ENCODE measurements around the gene NXF3.

Gene NXF3

GRCh38 chrX:103061486-103061885 lies 31.5 kb downstream of the NXF3 start:
- no peak overlapping the region for H3K4me2 ChIP-seq (ENCODE audit: low read depth, low read length, poor library complexity, severe bottlenecking)
- H3K9me2 ChIP-seq (replicated peaks; ENCODE audit: insufficient read depth, low read length), result no peaks in the 10 kb centered on the region
- H3K36me3 ChIP-seq (ENCODE audit: low read length), result no peaks in the 10 kb centered on the region
- no peak overlapping the region for H2AFZ ChIP-seq (ENCODE audit: low read depth, low read length, severe bottlenecking)
- no peaks in the 10 kb centered on the region for H3K9me3 ChIP-seq (ENCODE audit: insufficient read depth, low read length)
- H3K9ac ChIP-seq (ENCODE audit: low read length), result no peak overlapping the region
- H4K20me1 ChIP-seq (ENCODE audit: low read depth, low read length), result no peaks in the 10 kb centered on the region
- H3F3A ChIP-seq (ENCODE audit: insufficient read depth), result no peaks in the 10 kb centered on the region
- no peak overlapping the region for H3K27ac ChIP-seq (ENCODE audit: low read depth, low read length)
- no peaks in the 10 kb centered on the region for H3K27me3 ChIP-seq (ENCODE audit: low read length)
- H3K4me3 ChIP-seq (ENCODE audit: insufficient read depth, low read length, poor library complexity, severe bottlenecking), result no peak overlapping the region
- H3K79me2 ChIP-seq (ENCODE audit: insufficient read depth, low read length), result no peaks in the 10 kb centered on the region
- TF ChIP-seq EZH2phosphoT487 (conservative IDR thresholded peaks at IDR 0.05; ENCODE audit: low read length) (no peak), CTCF (IDR thresholded peaks at IDR 0.05; ENCODE audit: insufficient read depth, low read length, poor library complexity, severe bottlenecking) (no peak)

- H3K4me2 ChIP-seq (ENCODE audit: low read depth, low read length, poor library complexity, severe bottlenecking), result no peak overlapping the region
- no peaks in the 10 kb centered on the region for H3K9me2 ChIP-seq (replicated peaks; ENCODE audit: insufficient read depth, low read length)
- H3K9ac ChIP-seq (ENCODE audit: low read length), result no peak overlapping the region
- no peaks in the 10 kb centered on the region for H3K36me3 ChIP-seq (ENCODE audit: low read length)
- no peaks in the 10 kb centered on the region for H3K79me2 ChIP-seq (ENCODE audit: insufficient read depth, low read length)
- H3K4me3 ChIP-seq (ENCODE audit: insufficient read depth, low read length, poor library complexity, severe bottlenecking), result no peak overlapping the region
- H3F3A ChIP-seq (ENCODE audit: insufficient read depth), result no peaks in the 10 kb centered on the region
- H2AFZ ChIP-seq (ENCODE audit: low read depth, low read length, severe bottlenecking), result no peak overlapping the region
- TF ChIP-seq CTCF (IDR thresholded peaks at IDR 0.05; ENCODE audit: insufficient read depth, low read length, poor library complexity, severe bottlenecking) (no peak), EZH2phosphoT487 (conservative IDR thresholded peaks at IDR 0.05; ENCODE audit: low read length) (no peak)
- no peak overlapping the region for H3K27ac ChIP-seq (ENCODE audit: low read depth, low read length)
- no peaks in the 10 kb centered on the region for H4K20me1 ChIP-seq (ENCODE audit: low read depth, low read length)
- H3K9me3 ChIP-seq (ENCODE audit: insufficient read depth, low read length), result no peaks in the 10 kb centered on the region
- H3K27me3 ChIP-seq (ENCODE audit: low read length), result no peaks in the 10 kb centered on the region
Observed at GRCh38 chrX:103056902-103057301, 36.0 kb downstream of the NXF3 start.

GRCh38 chrX:103052625-103053024 lies 40.3 kb downstream of the NXF3 start:
- no peaks in the 10 kb centered on the region for H3K9me3 ChIP-seq (ENCODE audit: insufficient read depth, low read length)
- no peak overlapping the region for H3K27ac ChIP-seq (ENCODE audit: low read depth, low read length)
- no peaks in the 10 kb centered on the region for H4K20me1 ChIP-seq (ENCODE audit: low read depth, low read length)
- H3K9me2 ChIP-seq (replicated peaks; ENCODE audit: insufficient read depth, low read length), result no peaks in the 10 kb centered on the region
- H3K36me3 ChIP-seq (ENCODE audit: low read length), result no peaks in the 10 kb centered on the region
- H3K27me3 ChIP-seq (ENCODE audit: low read length), result no peaks in the 10 kb centered on the region
- no peak overlapping the region for H2AFZ ChIP-seq (ENCODE audit: low read depth, low read length, severe bottlenecking)
- no peak overlapping the region for H3K9ac ChIP-seq (ENCODE audit: low read length)
- no peaks in the 10 kb centered on the region for H3K79me2 ChIP-seq (ENCODE audit: insufficient read depth, low read length)
- no peak overlapping the region for H3K4me2 ChIP-seq (ENCODE audit: low read depth, low read length, poor library complexity, severe bottlenecking)
- no peaks in the 10 kb centered on the region for H3F3A ChIP-seq (ENCODE audit: insufficient read depth)
- TF ChIP-seq CTCF (IDR thresholded peaks at IDR 0.05; ENCODE audit: insufficient read depth, low read length, poor library complexity, severe bottlenecking) (no peak), EZH2phosphoT487 (conservative IDR thresholded peaks at IDR 0.05; ENCODE audit: low read length) (no peak)
- H3K4me3 ChIP-seq (ENCODE audit: insufficient read depth, low read length, poor library complexity, severe bottlenecking), result no peak overlapping the region
